Articular chondrocyte of knee joint (primary cell): ENCODE data around the gene TBX20. TPM values are rescaled to one million over a fixed set of nuclear protein-coding genes. Genes with fewer than 3 reads are reported as not detected.

Experiments used
- total RNA-seq: library from RNA; depleted of rRNA; stranded (reverse); fragments of >200 nt; gene quantifications from 2 replicates; pipeline ENCODE4 v1.2.3, GENCODE V29; 2012

The TBX20 gene
- 0.11 and 0.13 TPM in 2 replicates for total RNA-seq

DNA sequence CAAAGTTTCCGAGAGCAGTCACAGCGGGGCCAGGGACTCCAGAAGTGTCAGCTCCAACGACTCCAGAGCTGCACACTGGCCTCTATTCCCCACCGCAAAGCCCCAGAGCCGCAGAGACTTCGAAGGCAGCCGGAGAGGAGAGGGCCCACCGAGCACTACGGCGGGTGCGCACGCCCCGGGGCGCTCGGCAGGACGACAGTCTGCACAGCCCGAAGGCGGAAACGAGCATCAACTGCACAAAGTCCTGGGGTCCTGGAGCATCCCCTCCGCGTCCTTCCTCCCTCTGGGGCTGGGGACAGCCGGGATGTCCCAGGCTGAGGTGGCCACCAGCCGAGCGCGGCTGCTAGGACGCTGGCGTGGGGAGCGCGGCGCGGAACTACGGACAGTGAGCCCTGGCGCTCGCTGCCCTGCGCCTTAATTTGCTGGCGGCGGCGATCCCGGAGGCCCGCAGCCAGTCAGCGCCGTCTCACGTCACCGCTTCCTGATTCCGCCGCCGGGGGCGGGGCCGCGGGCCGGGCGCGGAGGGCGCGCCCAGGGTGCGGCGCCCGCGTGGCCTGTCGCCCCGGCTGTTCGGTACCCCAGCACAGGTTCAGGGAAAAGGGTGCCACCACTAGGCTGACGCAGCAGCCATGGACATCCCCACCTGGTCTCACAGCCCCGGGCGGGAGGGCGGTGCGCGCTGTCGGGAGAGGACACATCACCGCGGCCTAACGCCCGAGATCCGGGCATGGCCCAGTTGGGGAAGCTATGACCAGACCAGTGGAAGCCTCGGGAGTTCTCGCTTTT, at the start of gene TBX20:
Gene TBX20 (minus strand): TSS at position 391 of the 786 bp plus-strand sequence. CDS start 480 bp downstream, outside the sequence.

Other genes with a start within 250 kb of the TBX20 start
- 35.9 and 41.3 TPM in 2 replicates for gene DPY19L1, start 216.6 kb downstream of the TBX20 start, total RNA-seq